Fibroblast of lung (primary cell): Measurements from ENCODE around the gene SLCO2B1. TPM values are rescaled to one million over a fixed set of nuclear protein-coding genes. Genes with fewer than 3 reads are reported as not detected.

Source experiments
- DNase-seq, 2 donors: peaks; one replicate each; pipeline versions ENCODE4 v3.0.0 to v3.0.0-alpha.2; 2010; ENCODE audit warnings: low read depth in 2 of 2
- H2AFZ ChIP-seq: 2 replicates; pipeline ENCODE4 v1.5.1; 2012; ENCODE audit warnings: low read length, control low read depth, inconsistent platforms
- H3K27ac ChIP-seq: 2 replicates; pipeline ENCODE4 v1.5.1; 2011; ENCODE audit warnings: low read length, control low read depth; ENCODE audit not compliant: insufficient read depth
- H3K27me3 ChIP-seq: 2 replicates; pipeline ENCODE4 v1.5.1; 2011; ENCODE audit warnings: mild to moderate bottlenecking, low read length; ENCODE audit not compliant: control insufficient read depth, insufficient read depth
- H3K36me3 ChIP-seq: 2 replicates; pipeline ENCODE4 v1.5.1; 2011; ENCODE audit warnings: low read length; ENCODE audit not compliant: control insufficient read depth, insufficient read depth
- H3K4me1 ChIP-seq: 2 replicates; pipeline ENCODE4 v1.5.1; 2011; ENCODE audit warnings: low read length; ENCODE audit not compliant: control insufficient read depth, insufficient read depth; ENCODE audit errors: extremely low read depth
- H3K4me2 ChIP-seq: 2 replicates; pipeline ENCODE4 v1.5.1; 2011; ENCODE audit warnings: low read length, control low read depth; ENCODE audit not compliant: insufficient read depth; ENCODE audit errors: extremely low read depth
- H3K4me3 ChIP-seq, 4 experiments: fragments of 200-600 bp in 1 of 4; sonication (generic) in 1 of 4; replicated peaks in 1 of 4; 2 replicates each; pipeline ENCODE4 v1.5.1; 2011 to 2016; ENCODE audit warnings: low read length in 4 of 4, low read depth in 3 of 4, mild to moderate bottlenecking in 3 of 4, control low read depth in 2 of 4, inconsistent platforms in 1 of 4, mixed read lengths in 1 of 4; ENCODE audit not compliant: insufficient read depth in 1 of 4; ENCODE audit errors: control extremely low read depth in 1 of 4
- H3K79me2 ChIP-seq: 2 replicates; pipeline ENCODE4 v1.5.1; 2012; ENCODE audit warnings: mild to moderate bottlenecking, low read length, inconsistent platforms; ENCODE audit not compliant: control insufficient read depth, insufficient read depth
- H3K9ac ChIP-seq: 2 replicates; pipeline ENCODE4 v1.5.1; 2011; ENCODE audit warnings: mild to moderate bottlenecking, low read length, control low read depth; ENCODE audit not compliant: insufficient read depth
- H3K9me3 ChIP-seq: 2 replicates; pipeline ENCODE4 v1.5.1; 2012; ENCODE audit warnings: low read depth, low read length; ENCODE audit not compliant: control insufficient read depth, insufficient read depth
- H4K20me1 ChIP-seq: 2 replicates; pipeline ENCODE4 v1.5.1; 2011; ENCODE audit warnings: low read length; ENCODE audit not compliant: control insufficient read depth, insufficient read depth; ENCODE audit errors: extremely low read depth
- CTCF ChIP-seq, 2 donors: IDR thresholded peaks in 1 of 2; conservative IDR thresholded peaks in 1 of 2; 1 replicate in 1 of 2; 2 replicates in 1 of 2; pipeline ENCODE4 v1.5.1; 2011 to 2012; ENCODE audit warnings: low read length in 2 of 2, control low read depth in 1 of 2, inconsistent platforms in 1 of 2, low read depth in 1 of 2, mild to moderate bottlenecking in 1 of 2
- EZH2 ChIP-seq: IDR thresholded peaks from 2 replicates; pipeline ENCODE4 v1.5.1; 2012; ENCODE audit warnings: low read length, control low read depth, mild to moderate bottlenecking; ENCODE audit errors: missing control alignments
- polyA plus RNA-seq, 2 donors: library from polyadenylated mRNA; depleted of rRNA in 1 of 2; stranded (reverse) in 1 of 2; unstranded in 1 of 2; fragments of >200 nt; gene quantifications; 2 replicates each; pipeline ENCODE4 v1.2.1, GENCODE V29; 2011 to 2012; ENCODE audit warnings: missing spikeins in 1 of 2
- total RNA-seq: library from RNA; depleted of rRNA; stranded (reverse); fragments of >200 nt; gene quantifications from 2 replicates; pipeline ENCODE4 v1.2.1, GENCODE V29; 2014

Gene SLCO2B1
- total and polyA plus RNA-seq, 2 donors (not counting 1 experiment from before 2014, with no cell fraction given): not detected

GRCh38 chr11:75173336-75173735 is 22.4 kb downstream of the SLCO2B1 start:
- DNase-seq: no peak
- Histone ChIP-seq H4K20me1 (no peaks in the 10 kb centered on the region), H3K9ac (no peak overlapping the region), H3K9me3 (no peaks in the 10 kb centered on the region), H3K79me2 (no peaks in the 10 kb centered on the region), H3K4me3 (no peak overlapping the region), H2AFZ (no peak overlapping the region), H3K4me1 (no peaks in the 10 kb centered on the region), H3K4me2 (no peak overlapping the region), H3K27ac (no peak overlapping the region), H3K27me3 (no peaks in the 10 kb centered on the region), H3K36me3 (no peaks in the 10 kb centered on the region)
- TF ChIP-seq EZH2 (no peak), CTCF (conservative IDR thresholded peaks at IDR 0.05 in 1 of 2, IDR thresholded peaks at IDR 0.05 in 1 of 2; ENCODE audit: low read depth in 1 of 2, low read length in 2 of 2) (no peak)

DNA sequence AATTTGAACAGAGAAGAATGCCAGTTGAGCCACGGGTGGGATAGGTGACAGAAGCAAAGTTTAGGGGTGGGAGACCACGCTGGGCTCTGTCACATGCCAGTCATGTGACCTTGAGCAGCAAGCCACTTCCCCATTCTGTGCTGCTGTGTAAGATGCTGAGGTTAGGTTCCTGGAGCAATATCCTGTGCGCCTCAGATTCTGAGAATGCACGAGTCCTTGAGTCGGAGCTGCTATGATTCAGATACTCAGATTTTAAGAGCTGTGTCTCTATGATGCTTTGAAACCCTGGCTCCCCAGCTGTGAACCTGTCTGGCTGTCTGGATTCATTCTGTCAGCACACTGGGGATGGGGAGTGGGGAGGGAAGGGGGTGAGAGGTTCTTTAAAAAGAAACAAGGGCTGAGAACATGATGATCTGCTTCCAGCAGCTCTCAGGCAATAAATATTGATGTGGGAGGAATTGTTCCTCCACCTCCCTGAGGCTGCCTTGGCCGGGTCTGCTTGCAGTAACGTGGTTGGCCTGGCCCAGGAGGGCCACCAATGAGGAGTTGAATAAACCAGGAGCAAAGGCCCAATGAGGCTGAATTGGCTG is 24.0 kb downstream of the SLCO2B1 start:
- no peaks in the 10 kb centered on the region for H3K79me2 ChIP-seq
- no peak overlapping the region for H3K4me3 ChIP-seq
- H3K36me3 ChIP-seq: no peaks in the 10 kb centered on the region
- no peak overlapping the region for H2AFZ ChIP-seq
- H3K27me3 ChIP-seq: no peaks in the 10 kb centered on the region
- H3K4me2 ChIP-seq: no peak overlapping the region
- TF ChIP-seq EZH2: no peak
- TF ChIP-seq CTCF (conservative IDR thresholded peaks at IDR 0.05 in 1 of 2, IDR thresholded peaks at IDR 0.05 in 1 of 2; ENCODE audit: low read depth in 1 of 2, low read length in 2 of 2): no peak
- H3K9ac ChIP-seq: no peak overlapping the region
- no peaks in the 10 kb centered on the region for H3K4me1 ChIP-seq
- no peak overlapping the region for H3K27ac ChIP-seq
- peak in 1 of 2 donors; percentile 36 for DNase-seq
- no peaks in the 10 kb centered on the region for H3K9me3 ChIP-seq
- H4K20me1 ChIP-seq: no peaks in the 10 kb centered on the region

- peaks cover 2% of the 10 kb centered on the region for H3K27me3 ChIP-seq
- no peak for TF ChIP-seq EZH2
- no peak for TF ChIP-seq CTCF (conservative IDR thresholded peaks at IDR 0.05 in 1 of 2, IDR thresholded peaks at IDR 0.05 in 1 of 2; ENCODE audit: low read depth in 1 of 2, low read length in 2 of 2)
- H3K4me2 ChIP-seq: no peak overlapping the region
- DNase-seq: no peak
- no peaks in the 10 kb centered on the region for H3K36me3 ChIP-seq
- no peak overlapping the region for H3K27ac ChIP-seq
- no peaks in the 10 kb centered on the region for H3K79me2 ChIP-seq
- no peak overlapping the region for H3K9ac ChIP-seq
- H3K9me3 ChIP-seq: no peaks in the 10 kb centered on the region
- no peak overlapping the region for H2AFZ ChIP-seq
- H4K20me1 ChIP-seq: no peaks in the 10 kb centered on the region
- H3K4me1 ChIP-seq: no peaks in the 10 kb centered on the region
- H3K4me3 ChIP-seq: no peak overlapping the region
These were observed 31.8 kb downstream of the SLCO2B1 start for GRCh38 chr11:75182664-75183063.
